ENCODE data around the gene RASAL2. TPM values are rescaled to one million over a fixed set of nuclear protein-coding genes. Genes with fewer than 3 reads are reported as not detected.
"Not testable (repeated sequence)": the region's sequence is repeated elsewhere in the genome, so short reads cannot be mapped to it uniquely, and the experiment has no call there.

Gene RASAL2
- total RNA-seq, 4 donors from 2014 or later = 17.9 to 27.3 (median 23.5) TPM

GRCh38 chr1:178241057-178241456 is 147.2 kb downstream of the RASAL2 start:
- intact Hi-C loops (cut with DNase I) = no loop called here
- DNase-seq = no peak
- Histone ChIP-seq H3K27me3 (no peaks in the 10 kb centered on the region), H3K36me3 (no peaks in the 10 kb centered on the region), H3K4me3 (replicated peaks in 1 of 3) (no peak overlapping the region), H3K27ac (no peak overlapping the region), H3K9me3 (no peaks in the 10 kb centered on the region), H3K4me1 (no peaks in the 10 kb centered on the region)
- TF ChIP-seq CTCF (IDR thresholded peaks at IDR 0.05) (no peak), POLR2A (IDR thresholded peaks at IDR 0.05) (no peak)
- 96 to 97% methylated on average over 1 of the region's 1 CpG for WGBS, 2 donors

- no peak overlapping the region for H3K27ac ChIP-seq
- no peak overlapping the region for H3K4me3 ChIP-seq (replicated peaks in 1 of 3)
- H3K27me3 ChIP-seq = no peaks in the 10 kb centered on the region
- no peak for DNase-seq
- no peak for TF ChIP-seq POLR2A (IDR thresholded peaks at IDR 0.05)
- TF ChIP-seq CTCF (IDR thresholded peaks at IDR 0.05) = no peak
- H3K9me3 ChIP-seq = no peaks in the 10 kb centered on the region
- H3K36me3 ChIP-seq = no peaks in the 10 kb centered on the region
- intact Hi-C loops (cut with DNase I) = no loop called here
- H3K4me1 ChIP-seq = no peaks in the 10 kb centered on the region
Measured at GRCh38 chr1:178241837-178242236, 147.9 kb downstream of the RASAL2 start.

- Histone ChIP-seq H3K4me3 (replicated peaks in 1 of 3) (no peak overlapping the region), H3K27ac (no peak overlapping the region), H3K9me3 (no peaks in the 10 kb centered on the region), H3K27me3 (no peaks in the 10 kb centered on the region), H3K36me3 (no peaks in the 10 kb centered on the region), H3K4me1 (no peaks in the 10 kb centered on the region)
- TF ChIP-seq POLR2A (IDR thresholded peaks at IDR 0.05) (no peak), CTCF (IDR thresholded peaks at IDR 0.05) (no peak)
- intact Hi-C loops (cut with DNase I) = no loop called here
- 63 to 67% methylated on average over 1 of the region's 1 CpG for WGBS, 2 donors
- DNase-seq = no peak
Measured at GRCh38 chr1:178243119-178243518, 149.2 kb downstream of the RASAL2 start.

GRCh38 chr1:178243890-178244289 is 150.0 kb downstream of the RASAL2 start:
- no peaks in the 10 kb centered on the region for H3K36me3 ChIP-seq
- DNase-seq = no peak
- no peaks in the 10 kb centered on the region for H3K4me1 ChIP-seq
- H3K27ac ChIP-seq = no peak overlapping the region
- H3K4me3 ChIP-seq (replicated peaks in 1 of 3) = no peak overlapping the region
- TF ChIP-seq POLR2A (IDR thresholded peaks at IDR 0.05) (no peak), CTCF (IDR thresholded peaks at IDR 0.05) (no peak)
- no peaks in the 10 kb centered on the region for H3K27me3 ChIP-seq
- intact Hi-C loops (cut with DNase I) = no loop called here
- 78 to 84% methylated on average over 2 of the region's 2 CpGs for WGBS, 2 donors
- H3K9me3 ChIP-seq = no peaks in the 10 kb centered on the region

GRCh38 chr1:178248284-178248683 is 154.4 kb downstream of the RASAL2 start:
- H3K36me3 ChIP-seq; H3K4me3 ChIP-seq (replicated peaks in 1 of 3); intact Hi-C loops (cut with DNase I); DNase-seq; H3K27me3 ChIP-seq; H3K4me1 ChIP-seq; H3K9me3 ChIP-seq; H3K27ac ChIP-seq: not testable (repeated sequence)
- WGBS, 2 donors = 95 to 96% methylated on average over 3 of the region's 3 CpGs

- H3K9me3 ChIP-seq; H3K27me3 ChIP-seq; DNase-seq; H3K36me3 ChIP-seq; H3K4me1 ChIP-seq; H3K27ac ChIP-seq; intact Hi-C loops (cut with DNase I); H3K4me3 ChIP-seq (replicated peaks in 1 of 3): not testable (repeated sequence)
- WGBS, 2 donors = 94 to 98% methylated on average over 3 of the region's 3 CpGs
Measured at GRCh38 chr1:178253581-178253980, 159.7 kb downstream of the RASAL2 start.

Measured in thyroid gland (tissue), 4 donors.